HG02943 (cell line): ENCODE measurements around the gene GOLGA8K.
"Not testable (repeated sequence)": the region's sequence is repeated elsewhere in the genome, so short reads cannot be mapped to it uniquely, and the experiment has no call there.

Source experiments
- ATAC-seq: cut with Tn5 transposase; IDR thresholded peaks from one replicate; pipeline ENCODE4 v1.9.1; 2021; ENCODE audit warnings: mild to moderate bottlenecking, low read depth, moderate library complexity; ENCODE audit not compliant: unreplicated experiment

The GOLGA8K gene

DNA sequence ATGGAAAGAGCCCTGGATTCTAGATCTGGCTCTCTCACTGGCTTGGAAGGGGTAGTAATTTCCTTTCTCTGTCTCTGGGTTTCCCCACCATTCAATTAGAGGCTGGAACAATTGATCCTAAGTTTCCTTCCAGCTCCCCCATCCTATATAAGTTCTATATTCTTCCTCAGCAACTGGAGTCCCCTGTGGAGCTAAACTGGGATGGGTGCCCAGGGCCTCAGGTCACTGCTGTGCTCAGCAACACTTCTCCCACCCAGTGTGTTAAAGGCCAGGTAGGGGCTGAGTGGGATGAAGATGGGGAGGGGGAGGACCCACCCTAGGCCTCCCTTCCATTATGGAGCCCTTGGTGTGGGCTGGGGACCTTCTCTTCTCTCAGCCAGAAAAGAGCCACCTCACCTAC is 46.2 kb downstream of the GOLGA8K start:
- not testable (repeated sequence) for ATAC-seq

DNA sequence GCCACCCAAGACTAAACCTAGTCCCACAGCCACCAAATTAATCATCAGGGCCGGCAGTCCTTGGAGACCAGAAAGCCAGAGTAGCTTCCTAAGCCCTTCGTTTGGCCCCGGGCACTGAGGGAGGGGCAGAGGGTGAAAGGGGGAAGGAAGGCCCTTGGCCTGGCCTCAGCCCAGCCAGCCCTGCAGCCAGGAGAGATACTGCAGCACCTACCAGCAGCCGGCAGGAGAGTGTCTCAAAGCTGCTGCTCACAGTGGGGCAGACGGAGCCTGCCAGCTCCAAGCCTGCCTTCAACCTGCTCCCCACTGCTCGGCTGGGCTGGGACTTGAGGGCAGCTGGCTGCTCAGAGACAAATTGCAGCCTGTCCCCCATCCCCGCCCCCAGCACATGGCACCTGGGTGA is 50.3 kb downstream of the GOLGA8K start:
- ATAC-seq: not testable (repeated sequence)

DNA sequence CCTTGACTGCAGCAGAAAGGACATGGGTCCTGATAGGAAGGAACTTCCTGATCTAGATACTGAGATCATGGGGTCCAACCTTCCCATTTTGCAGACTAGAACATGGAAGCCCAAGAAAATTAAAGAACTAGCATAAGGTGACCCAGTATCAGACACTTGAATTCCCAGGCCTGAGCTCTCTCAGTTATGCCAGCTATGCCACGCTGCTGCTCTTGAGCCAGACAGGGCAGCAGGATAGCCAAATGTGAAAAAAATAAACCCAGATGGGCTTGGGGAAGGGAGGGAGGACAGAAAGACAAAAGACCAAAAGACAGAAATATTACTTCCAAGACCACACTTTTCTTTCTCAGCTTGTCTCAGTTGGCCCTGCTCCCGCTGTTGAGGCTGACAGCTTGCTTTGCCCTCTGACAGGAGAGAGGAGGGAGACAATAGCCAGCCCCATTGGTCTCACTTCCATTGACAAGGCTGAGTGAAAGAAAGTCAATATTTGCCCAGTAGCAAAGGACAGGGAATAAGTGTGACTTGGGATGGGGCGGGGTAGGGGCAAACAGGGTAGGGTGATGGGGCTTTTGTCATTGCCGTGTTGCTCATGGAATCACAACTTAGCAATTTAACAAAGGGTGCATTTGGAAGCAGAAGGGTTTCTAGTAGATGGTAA is 52.4 kb downstream of the GOLGA8K start:
- ATAC-seq: not testable (repeated sequence)

DNA sequence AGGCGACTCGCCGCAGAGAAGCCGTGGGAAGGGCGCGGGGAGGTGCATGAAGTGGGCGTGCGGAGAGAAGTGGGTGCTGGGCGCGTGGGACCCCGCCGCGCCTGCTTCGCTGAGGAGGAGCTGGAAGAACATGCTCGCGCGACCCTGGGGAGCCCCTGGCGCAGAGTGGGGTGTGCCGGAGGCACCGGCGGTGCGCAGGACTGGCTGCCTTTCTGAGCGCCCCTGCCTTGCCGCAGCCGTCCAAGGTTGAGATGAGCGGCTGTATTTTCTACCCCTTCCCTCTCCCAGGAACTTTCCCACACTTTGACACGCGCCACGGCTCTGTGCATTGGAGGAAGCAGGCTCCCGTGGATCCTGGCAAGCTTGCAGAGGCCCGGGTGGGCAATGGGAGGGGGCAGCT is 56.1 kb downstream of the GOLGA8K start:
- ATAC-seq: not testable (repeated sequence)

DNA sequence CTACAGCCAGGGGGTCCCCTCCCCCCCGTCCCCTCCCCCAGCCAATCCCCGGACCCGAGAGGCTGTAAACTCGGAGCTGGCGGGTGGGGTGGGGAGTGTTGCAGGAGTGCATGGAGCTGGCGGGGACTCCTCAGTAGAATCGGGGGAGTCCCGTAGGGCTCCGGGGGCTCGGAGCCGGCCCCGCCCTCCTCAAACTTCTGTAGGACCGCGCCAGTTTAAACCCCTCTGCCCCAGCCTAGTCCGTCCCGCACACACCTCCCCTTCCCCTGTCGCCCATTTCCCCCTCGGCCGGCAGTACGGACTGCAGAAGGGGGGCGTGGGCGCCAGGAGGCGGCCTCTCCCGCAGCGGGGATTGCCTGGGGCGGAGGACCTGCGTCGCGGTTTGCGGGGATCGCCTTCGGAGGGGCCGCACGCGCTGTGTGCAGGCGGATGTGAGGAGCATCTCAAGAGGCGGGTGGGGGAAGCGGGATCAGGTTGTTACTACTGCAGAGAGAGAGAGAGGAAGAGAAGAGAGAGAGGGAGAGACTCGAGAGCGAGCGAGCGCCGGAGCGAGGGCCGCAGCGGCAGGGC is 57.0 kb downstream of the GOLGA8K start:
- ATAC-seq: not testable (repeated sequence)

DNA sequence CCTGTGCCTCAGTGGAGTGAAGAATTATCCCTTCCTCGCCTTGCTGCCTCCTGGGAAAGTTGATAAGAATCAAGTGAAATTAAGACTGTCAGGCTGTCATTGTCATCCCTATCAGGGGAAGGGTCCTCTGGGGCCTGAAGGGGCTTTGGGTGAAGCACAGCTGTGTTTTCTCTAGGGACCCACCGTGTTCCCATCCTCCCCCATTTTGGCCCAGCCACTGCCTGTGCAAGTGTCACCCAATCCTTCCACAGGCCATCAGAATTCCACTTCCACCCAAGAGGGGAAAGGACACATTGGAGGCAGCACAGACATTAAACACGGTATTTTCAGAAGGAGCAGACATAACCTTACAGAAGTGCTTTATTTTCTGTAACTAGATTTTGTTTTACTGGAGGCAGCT is 59.2 kb downstream of the GOLGA8K start:
- not testable (repeated sequence) for ATAC-seq
